DMS153 treated with DMSO at 0.1 percent for 48 hours (cell line): ENCODE data around the gene PCDHGB6.
"Not testable (repeated sequence)": the region's sequence is repeated elsewhere in the genome, so short reads cannot be mapped to it uniquely, and the experiment has no call there.

Experiments
- DNase-seq: peaks from one replicate; lab custom pipeline; 2025; ENCODE audit not compliant: unreplicated experiment; lab: John Stamatoyannopoulos, UW

PCDHGB6 gene

GRCh38 chr5:141388661-141389060 lies 19.2 kb upstream of the PCDHGB6 start:
- no peak for DNase-seq

GRCh38 chr5:141389153-141390042 lies 18.4 kb upstream of the PCDHGB6 start:
- DNase-seq: no peak

GRCh38 chr5:141392429-141393198 lies 15.2 kb upstream of the PCDHGB6 start, which contains the start of gene PCDHGA8:
PCDHGA8 (plus strand) TSS chr5:141392633; CDS start chr5:141392814, 181 bp downstream.
- no peak for DNase-seq

GRCh38 chr5:141393267-141393666 lies 14.6 kb upstream of the PCDHGB6 start:
- no peak for DNase-seq

- DNase-seq: not testable (repeated sequence)
These were observed 13.2 kb upstream of the PCDHGB6 start for GRCh38 chr5:141394401-141395187.

GRCh38 chr5:141397756-141398551 lies 9.9 kb upstream of the PCDHGB6 start, which contains the start of gene PCDHGB5:
PCDHGB5 (plus strand) TSS chr5:141397947; CDS start chr5:141398128, 181 bp downstream.
- not testable (repeated sequence) for DNase-seq

GRCh38 chr5:141398608-141399007 lies 9.2 kb upstream of the PCDHGB6 start:
- DNase-seq: no peak

GRCh38 chr5:141399555-141400258 lies 8.1 kb upstream of the PCDHGB6 start:
- no peak for DNase-seq

GRCh38 chr5:141402553-141403243 lies 5.1 kb upstream of the PCDHGB6 start, which contains the start of gene PCDHGA9:
PCDHGA9 (plus strand) TSS chr5:141402778; CDS start chr5:141402953, 175 bp downstream.
- DNase-seq: no peak

GRCh38 chr5:141403387-141403786 lies 4.4 kb upstream of the PCDHGB6 start:
- no peak for DNase-seq

GRCh38 chr5:141409598-141410306 lies 1.9 kb downstream of the PCDHGB6 start:
- DNase-seq: no peak

- DNase-seq: no peak
These were observed 3.8 kb downstream of the PCDHGB6 start for GRCh38 chr5:141411575-141411974.

- DNase-seq: no peak
These were observed 5.2 kb downstream of the PCDHGB6 start, which contains the start of gene PCDHGA10 for GRCh38 chr5:141412854-141413539. PCDHGA10 (plus strand) TSS chr5:141412987; CDS start chr5:141413176, 189 bp downstream.

GRCh38 chr5:141413540-141414069 lies 5.8 kb downstream of the PCDHGB6 start:
- DNase-seq: no peak

- DNase-seq: not testable (repeated sequence)
These were observed 6.9 kb downstream of the PCDHGB6 start for GRCh38 chr5:141414548-141415274.

GRCh38 chr5:141415275-141415618 lies 7.4 kb downstream of the PCDHGB6 start:
- not testable (repeated sequence) for DNase-seq
